GM03348 (cell line): Measurements from ENCODE around the gene ZFPM1.

Experiments
- DNase-seq: peaks from one replicate; pipeline ENCODE4 v3.0.0; 2012; ENCODE audit warnings: low spot score

Gene ZFPM1

GRCh38 chr16:88539652-88540345 is 86.7 kb downstream of the ZFPM1 start:
- peak; percentile 5 for DNase-seq

DNA sequence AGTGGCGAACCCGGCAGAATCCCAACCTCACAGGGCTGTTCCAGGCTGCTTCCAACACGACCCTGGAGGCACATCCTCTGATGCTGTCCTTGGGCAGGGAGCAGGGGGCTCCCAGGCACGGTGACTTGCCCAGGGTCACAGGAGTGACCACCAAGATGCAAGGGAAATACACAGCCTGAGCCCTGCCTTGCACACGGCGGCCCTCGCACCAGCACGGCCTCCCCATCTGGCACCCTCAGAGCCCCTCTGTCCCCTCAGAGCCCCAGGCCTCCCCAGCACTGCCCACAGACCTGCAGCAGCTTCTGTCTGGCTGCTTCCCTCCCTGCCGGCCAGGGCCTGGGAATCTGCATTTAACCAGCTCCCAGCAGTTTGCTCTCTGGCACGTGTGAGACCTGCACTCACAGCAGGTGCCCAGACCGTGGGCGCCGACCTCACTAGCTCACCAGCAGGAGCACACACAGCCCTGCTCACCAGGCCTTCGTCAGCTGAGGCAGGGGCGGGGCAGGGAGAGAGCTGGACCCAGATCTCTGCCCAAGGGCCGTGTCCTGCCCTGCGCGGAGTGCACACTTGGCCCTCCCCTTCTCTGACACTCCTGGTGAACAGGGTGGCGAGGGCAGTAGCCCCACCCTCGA is 87.4 kb downstream of the ZFPM1 start:
- no peak for DNase-seq

GRCh38 chr16:88541831-88542616 is 88.9 kb downstream of the ZFPM1 start:
- no peak for DNase-seq

DNA sequence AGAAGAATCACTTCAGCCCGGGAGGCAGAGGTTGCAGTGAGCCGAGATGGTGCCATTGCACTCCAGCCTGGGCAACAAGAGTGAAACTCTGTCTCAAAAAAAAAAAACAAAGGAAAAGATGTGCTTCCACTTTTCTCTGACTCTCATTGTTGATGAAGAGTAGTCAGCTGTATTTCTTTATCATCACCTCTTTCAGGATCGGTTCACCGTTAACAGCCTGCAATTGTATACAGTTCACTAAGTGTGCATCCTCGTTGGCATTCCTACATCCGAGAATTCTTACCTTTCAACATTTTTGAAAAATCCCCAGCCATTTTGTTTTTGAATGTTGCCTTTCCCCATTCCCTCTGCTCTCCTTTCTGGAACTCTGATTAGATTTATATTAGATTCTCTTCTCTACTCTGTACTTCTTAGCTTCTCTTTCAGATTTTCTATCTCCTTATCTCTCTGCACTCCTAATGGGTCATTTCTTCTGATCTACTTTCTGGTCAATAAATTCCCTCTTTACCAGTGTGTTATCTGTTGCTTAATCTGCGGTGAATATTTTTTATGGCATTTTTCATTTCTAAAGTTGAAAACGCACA is 90.2 kb downstream of the ZFPM1 start:
- no peak for DNase-seq

DNA sequence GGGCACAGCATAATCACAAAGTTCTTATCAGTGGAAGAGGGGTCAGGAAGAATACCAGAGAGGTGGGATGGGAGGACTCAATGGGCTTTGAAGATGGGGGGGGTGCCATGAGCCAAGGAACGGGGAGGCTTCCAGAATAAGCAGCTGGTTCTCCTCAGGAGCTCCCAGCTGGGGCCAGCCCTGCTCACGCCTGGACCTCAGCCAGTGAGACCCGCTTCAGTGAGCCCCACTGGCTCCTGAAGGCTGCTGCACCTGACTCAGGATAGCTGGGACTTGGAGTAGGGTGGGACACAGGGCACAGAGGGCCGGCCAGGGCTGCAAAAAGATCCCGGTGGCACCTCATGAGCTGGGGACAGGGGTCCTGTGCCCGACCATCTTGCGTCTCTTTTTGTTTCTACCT is 92.7 kb downstream of the ZFPM1 start:
- DNase-seq, result no peak

GRCh38 chr16:88548131-88548874 is 95.2 kb downstream of the ZFPM1 start:
- no peak for DNase-seq

DNA sequence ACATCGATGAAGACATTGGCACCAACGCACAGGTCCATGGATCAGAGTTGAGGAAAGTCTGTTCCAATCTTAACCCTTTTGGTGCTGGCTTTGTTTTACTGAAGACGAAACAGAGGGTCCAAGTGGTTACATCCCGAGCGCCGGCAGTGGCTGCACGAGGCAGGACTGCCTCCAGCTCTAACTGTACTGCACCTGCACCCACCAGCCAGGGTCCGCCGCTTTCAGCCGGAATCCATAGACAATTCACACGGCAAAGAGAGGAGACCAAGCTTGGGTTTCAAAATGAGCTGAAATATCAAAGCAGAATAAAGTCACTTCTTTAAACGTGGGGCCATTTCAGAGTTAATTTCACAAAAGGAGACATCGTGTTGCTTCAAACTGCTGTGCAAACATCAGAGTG is 95.9 kb downstream of the ZFPM1 start:
- no peak for DNase-seq

- DNase-seq, result no peak
Observed at GRCh38 chr16:88549671-88550245, 96.7 kb downstream of the ZFPM1 start.

DNA sequence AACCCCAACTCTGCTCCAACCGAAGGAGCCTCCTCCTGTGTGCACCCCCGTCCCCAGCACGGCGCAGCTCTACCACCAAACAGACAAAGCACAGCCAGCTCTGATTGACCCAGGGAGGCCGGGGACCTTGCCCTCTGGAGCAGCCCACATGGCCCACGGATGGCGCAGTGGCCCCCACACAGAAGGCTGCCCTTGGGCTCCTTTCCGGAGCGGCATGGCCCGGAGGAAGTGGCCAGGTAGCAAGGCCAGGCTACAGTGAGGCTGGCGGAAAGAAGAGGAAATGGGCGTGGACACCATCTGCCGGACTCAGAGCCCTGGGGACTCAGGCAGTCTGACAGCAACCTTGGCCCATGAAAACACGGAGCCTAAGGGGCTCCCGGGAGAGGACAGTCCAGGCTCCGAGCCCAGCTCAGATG is 97.2 kb downstream of the ZFPM1 start:
- no peak for DNase-seq

DNA sequence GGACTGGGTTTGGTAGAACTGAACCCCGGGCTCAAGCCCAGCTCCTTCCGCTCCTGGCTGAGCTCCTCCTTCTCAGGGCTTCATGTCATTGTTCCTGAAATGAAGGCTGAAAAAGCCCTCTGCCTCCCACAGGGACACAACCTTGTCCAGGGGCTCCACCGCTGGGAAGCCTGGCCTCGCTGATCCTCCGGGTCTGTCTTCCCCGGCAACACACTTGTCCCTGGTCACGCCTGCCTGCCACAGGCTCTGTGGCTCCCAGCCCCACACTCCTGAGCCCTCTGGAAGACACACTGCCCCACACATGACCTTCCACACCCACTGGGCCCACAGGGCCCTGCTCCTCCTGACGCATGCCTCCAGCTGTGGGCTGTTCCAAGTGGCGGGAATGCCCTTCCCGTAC is 99.1 kb downstream of the ZFPM1 start:
- no peak for DNase-seq

DNA sequence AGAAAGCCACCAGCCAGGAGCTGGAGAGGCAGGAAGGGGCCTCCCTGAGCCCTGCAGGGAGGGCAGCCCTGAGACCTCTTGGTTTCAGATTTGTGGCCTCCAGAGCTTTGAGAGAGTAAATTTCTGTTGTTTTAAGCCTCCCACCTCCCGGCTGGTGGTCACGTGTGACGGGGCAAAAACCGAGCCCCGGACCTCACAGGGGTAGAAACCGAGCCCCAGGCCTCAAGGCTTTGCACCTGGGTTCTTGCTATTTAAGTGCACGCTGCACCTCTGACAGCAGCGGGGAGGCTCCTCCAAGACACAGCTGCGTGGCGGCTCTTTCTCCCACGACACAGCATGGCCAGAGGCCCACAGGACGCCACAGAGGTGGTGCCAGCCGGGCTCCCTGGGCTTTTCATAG is 99.7 kb downstream of the ZFPM1 start:
- DNase-seq, result no peak

- no peak for DNase-seq
Observed at GRCh38 chr16:88553739-88554138, 100.7 kb downstream of the ZFPM1 start.

GRCh38 chr16:88554711-88555264 is 101.7 kb downstream of the ZFPM1 start:
- DNase-seq, result no peak

- DNase-seq, result no peak
Observed at GRCh38 chr16:88556294-88556988, 103.4 kb downstream of the ZFPM1 start.

- peak; percentile 56 for DNase-seq
Observed at GRCh38 chr16:88558457-88559442, 105.7 kb downstream of the ZFPM1 start.

GRCh38 chr16:88560714-88561484 is 107.8 kb downstream of the ZFPM1 start:
- DNase-seq, result no peak

- DNase-seq, result peak; percentile 91
Observed at GRCh38 chr16:88561485-88562359, 108.6 kb downstream of the ZFPM1 start.

- no peak for DNase-seq
Observed at GRCh38 chr16:88566158-88566557, 113.1 kb downstream of the ZFPM1 start.
